ENCODE measurements around the gene ZFP28. TPM values are rescaled to one million over a fixed set of nuclear protein-coding genes. Genes with fewer than 3 reads are reported as not detected.

Gene ZFP28
- total and polyA plus RNA-seq, 2 donors (not counting 3 experiments of a cell fraction or from before 2014, with no cell fraction given) = 1.8 to 5.4 TPM

- FAIRE-seq = no peak
- H3K27me3 ChIP-seq (ENCODE audit: control insufficient read depth in 2 of 2, insufficient read depth in 2 of 2, low read length in 2 of 2) = no peaks in the 10 kb centered on the region
- H2AFZ ChIP-seq (ENCODE audit: low read depth, low read length) = no peak overlapping the region
- H3K4me1 ChIP-seq (ENCODE audit: control insufficient read depth, extremely low read depth, insufficient read depth, low read length) = peaks cover 9% of the 10 kb centered on the region
- TF ChIP-seq GATA2 (IDR thresholded peaks at IDR 0.05; ENCODE audit: insufficient read depth, insufficient read length, low read depth, low read length) (no peak), POLR2AphosphoS5 (IDR thresholded peaks at IDR 0.05; ENCODE audit: insufficient read depth, low read depth, low read length) (no peak), CTCF (IDR thresholded peaks at IDR 0.05; ENCODE audit: extremely low read depth in 1 of 2, insufficient read depth in 1 of 2, low read depth in 1 of 2, low read length in 2 of 2) (no peak), JUN (IDR thresholded peaks at IDR 0.05; ENCODE audit: borderline replicate concordance, insufficient read depth, insufficient read length, low read depth) (no peak), POLR2A (IDR thresholded peaks at IDR 0.05; ENCODE audit: low read depth, low read length) (no peak), EZH2 (IDR thresholded peaks at IDR 0.05; ENCODE audit: borderline replicate concordance, low read depth, low read length, severe bottlenecking) (no peak), MYC (IDR thresholded peaks at IDR 0.05; ENCODE audit: low read depth, low read length) (no peak), FOS (IDR thresholded peaks at IDR 0.05; ENCODE audit: borderline replicate concordance, insufficient read depth, low read length) (no peak), MAX (IDR thresholded peaks at IDR 0.05; ENCODE audit: insufficient read depth, insufficient read length) (no peak)
- intact Hi-C loops (cut with micrococcal nuclease) (no loop called here), dilution Hi-C loops (cut with MboI; ENCODE audit: extremely low pct_ligation_motif_present, low sequenced_read_pairs) (no loop called here)
- POLR2A ChIA-PET = no interaction called here
- CTCF ChIA-PET = interaction anchor here (0.5 kb wide), 1 partner anchor 252 kb away, joined by 4 read pairs; no protein-coding TSS in a partner anchor
- peak; percentile 4 for DNase-seq (ENCODE audit: low read depth, low spot score)
- H3K9me3 ChIP-seq (replicated peaks; ENCODE audit: control insufficient read depth, insufficient read depth, low read length) = no peaks in the 10 kb centered on the region
- no peak overlapping the region for H3K27ac ChIP-seq (ENCODE audit: insufficient read depth, low read depth, low read length)
- no peak overlapping the region for H3K4me2 ChIP-seq (ENCODE audit: insufficient read depth, low read length)
- no peaks in the 10 kb centered on the region for H3K9me1 ChIP-seq (replicated peaks; ENCODE audit: control insufficient read depth, extremely low read depth, insufficient read depth, low read length)
- H3K4me3 ChIP-seq (replicated peaks in 1 of 3; ENCODE audit: insufficient read depth in 1 of 3, low read depth in 1 of 3, low read length in 3 of 3) = no peak overlapping the region
- H3K36me3 ChIP-seq (ENCODE audit: control insufficient read depth in 2 of 2, extremely low read depth in 1 of 2, insufficient read depth in 2 of 2, low read length in 2 of 2) = peaks cover 3 to 6% of the 10 kb centered on the region in 2 experiments
- TSS peak; percentile 17 for BruUV-seq (replicated peaks)
- H3K79me2 ChIP-seq (ENCODE audit: control insufficient read depth, insufficient read depth, low read length) = peaks cover 24% of the 10 kb centered on the region
- no peak overlapping the region for H3K9ac ChIP-seq (replicated peaks; ENCODE audit: extremely low read depth, insufficient read depth, low read length)
- no peaks in the 10 kb centered on the region for H4K20me1 ChIP-seq (replicated peaks; ENCODE audit: control insufficient read depth, extremely low read depth, insufficient read depth, low read length)
Observed at GRCh38 chr19:56596676-56597075, 57.9 kb downstream of the ZFP28 start.
